HEK293 (cell line): ENCODE measurements around the gene FOXN1.

Source experiments
- CTCF ChIA-PET: fragments of 350-600 bp; formaldehyde crosslinking; extraction: SDS; loops from one replicate; lab custom pipeline; 2021; ENCODE audit warnings: antibody characterized with exemption; lab: Yijun Ruan, JAX
- POLR2A ChIA-PET: fragments of 300-600 bp; formaldehyde crosslinking; extraction: SDS; loops from one replicate; lab custom pipeline; 2020; ENCODE audit warnings: antibody characterized with exemption, inconsistent platforms; lab: Yijun Ruan, JAX
- H3K27ac ChIP-seq: fragments of 200-500 bp; sonication (Bioruptor generic); 2 replicates; pipeline ENCODE4 v1.5.1; 2014; ENCODE audit warnings: low read depth, low read length, control low read depth, inconsistent platforms; ENCODE audit errors: extremely low read depth
- H3K36me3 ChIP-seq, 2 experiments: fragments of 200-500 bp in 1 of 2; sonication (Bioruptor generic) in 1 of 2; 1 replicate in 1 of 2; 2 replicates in 1 of 2; pipeline ENCODE4 v1.5.1; 2014 to 2017; ENCODE audit warnings: inconsistent platforms in 2 of 2, low read length in 2 of 2; ENCODE audit not compliant: control insufficient read depth in 2 of 2, insufficient read depth in 1 of 2
- H3K4me1 ChIP-seq: fragments of 200-500 bp; sonication (Bioruptor generic); 2 replicates; pipeline ENCODE4 v1.5.1; 2014; ENCODE audit warnings: mild to moderate bottlenecking, low read length, inconsistent platforms; ENCODE audit not compliant: control insufficient read depth, insufficient read depth
- H3K4me3 ChIP-seq: 2 replicates; pipeline ENCODE4 v1.5.1; 2011; ENCODE audit warnings: low read depth, mild to moderate bottlenecking, control low read depth, low read length, moderate library complexity
- H3K9me3 ChIP-seq: fragments of 200-500 bp; sonication (Bioruptor generic); 2 replicates; pipeline ENCODE4 v1.5.1; 2014; ENCODE audit warnings: low read depth, low read length, inconsistent platforms; ENCODE audit not compliant: control insufficient read depth, insufficient read depth
- FEZF1 ChIP-seq: fragments of 450-650 bp; formaldehyde crosslinking; IDR thresholded peaks from 2 replicates; pipeline ENCODE4 v1.5.1; 2016; ENCODE audit warnings: missing biosample characterization, missing genetic modification characterization
- KLF7 ChIP-seq: fragments of 450-650 bp; formaldehyde crosslinking; IDR thresholded peaks from 2 replicates; pipeline ENCODE4 v1.5.1; 2016; ENCODE audit warnings: missing biosample characterization, missing genetic modification characterization, borderline replicate concordance
- KLF8 ChIP-seq: fragments of 450-650 bp; formaldehyde crosslinking; IDR thresholded peaks from 2 replicates; pipeline ENCODE4 v1.5.1; 2016; ENCODE audit warnings: missing biosample characterization, missing genetic modification characterization
- MZF1 ChIP-seq: fragments of 450-650 bp; formaldehyde crosslinking; IDR thresholded peaks from 2 replicates; pipeline ENCODE4 v1.5.1; 2017; ENCODE audit warnings: missing biosample characterization, missing genetic modification characterization, borderline replicate concordance
- WT1 ChIP-seq: fragments of 450-650 bp; formaldehyde crosslinking; IDR thresholded peaks from 2 replicates; pipeline ENCODE4 v1.5.1; 2016; ENCODE audit warnings: missing biosample characterization, missing genetic modification characterization
- ZBTB48 ChIP-seq: fragments of 450-650 bp; formaldehyde crosslinking; IDR thresholded peaks from 2 replicates; pipeline ENCODE4 v1.5.1; 2016; ENCODE audit warnings: missing biosample characterization, missing genetic modification characterization
- ZIC2 ChIP-seq: fragments of 450-650 bp; formaldehyde crosslinking; IDR thresholded peaks from 2 replicates; pipeline ENCODE4 v1.5.1; 2016; ENCODE audit warnings: missing biosample characterization, missing genetic modification characterization
- ZNF146 ChIP-seq: fragments of 450-650 bp; formaldehyde crosslinking; IDR thresholded peaks from 2 replicates; pipeline ENCODE4 v1.5.1; 2016; ENCODE audit warnings: missing biosample characterization, missing genetic modification characterization
- ZNF157 ChIP-seq: fragments of 450-650 bp; formaldehyde crosslinking; IDR thresholded peaks from 2 replicates; pipeline ENCODE4 v1.5.1; 2016; ENCODE audit warnings: missing biosample characterization, missing genetic modification characterization
- ZNF169 ChIP-seq: fragments of 450-650 bp; formaldehyde crosslinking; IDR thresholded peaks from 2 replicates; pipeline ENCODE4 v1.5.1; 2016; ENCODE audit warnings: missing biosample characterization, missing genetic modification characterization
- ZNF202 ChIP-seq: fragments of 450-650 bp; formaldehyde crosslinking; IDR thresholded peaks from 2 replicates; pipeline ENCODE4 v1.5.1; 2016; ENCODE audit warnings: missing biosample characterization, missing genetic modification characterization, borderline replicate concordance
- ZNF335 ChIP-seq: fragments of 450-650 bp; formaldehyde crosslinking; conservative IDR thresholded peaks from 2 replicates; pipeline ENCODE4 v1.5.1; 2016; ENCODE audit warnings: missing biosample characterization, missing genetic modification characterization
- ZNF549 ChIP-seq: fragments of 450-650 bp; IDR thresholded peaks from 2 replicates; pipeline ENCODE4 v1.5.1; 2018; ENCODE audit warnings: missing biosample characterization, missing genetic modification characterization, mild to moderate bottlenecking, inconsistent platforms, moderate library complexity
- ZNF561 ChIP-seq: fragments of 450-650 bp; IDR thresholded peaks from 2 replicates; pipeline ENCODE4 v1.5.1; 2018; ENCODE audit warnings: missing biosample characterization, missing genetic modification characterization, borderline replicate concordance
- ZNF624 ChIP-seq: fragments of 450-650 bp; formaldehyde crosslinking; IDR thresholded peaks from 2 replicates; pipeline ENCODE4 v1.5.1; 2017; ENCODE audit warnings: missing biosample characterization, missing genetic modification characterization
- ZNF658 ChIP-seq: fragments of 450-650 bp; formaldehyde crosslinking; IDR thresholded peaks from 2 replicates; pipeline ENCODE4; 2016; ENCODE audit warnings: missing biosample characterization, missing genetic modification characterization
- ZNF664 ChIP-seq: fragments of 450-650 bp; formaldehyde crosslinking; IDR thresholded peaks from 2 replicates; pipeline ENCODE4 v1.5.1; 2016; ENCODE audit warnings: missing biosample characterization, missing genetic modification characterization
- ZNF704 ChIP-seq: fragments of 450-650 bp; formaldehyde crosslinking; IDR thresholded peaks from 2 replicates; pipeline ENCODE4 v1.5.1; 2016; ENCODE audit warnings: missing biosample characterization, missing genetic modification characterization
- ZNF707 ChIP-seq: fragments of 450-650 bp; formaldehyde crosslinking; IDR thresholded peaks from 2 replicates; pipeline ENCODE4 v1.5.1; 2016; ENCODE audit warnings: missing biosample characterization, missing genetic modification characterization
- ZNF747 ChIP-seq: fragments of 450-650 bp; formaldehyde crosslinking; IDR thresholded peaks from 2 replicates; pipeline ENCODE4 v1.5.1; 2016; ENCODE audit warnings: missing biosample characterization, missing genetic modification characterization
- ZNF76 ChIP-seq: fragments of 450-650 bp; formaldehyde crosslinking; IDR thresholded peaks from 2 replicates; pipeline ENCODE4; 2016; ENCODE audit warnings: low read depth, missing biosample characterization, missing genetic modification characterization, borderline replicate concordance
- ZNF785 ChIP-seq: fragments of 450-650 bp; formaldehyde crosslinking; IDR thresholded peaks from 2 replicates; pipeline ENCODE4 v1.5.1; 2016; ENCODE audit warnings: missing biosample characterization, missing genetic modification characterization
- TF ChIP-seq, protein P1 (sequence below): fragments of 450-650 bp; formaldehyde crosslinking; IDR thresholded peaks from 2 replicates; pipeline ENCODE4 v1.5.0; 2017; ENCODE audit warnings: missing biosample characterization, missing genetic modification characterization, borderline replicate concordance

The FOXN1 gene

DNA sequence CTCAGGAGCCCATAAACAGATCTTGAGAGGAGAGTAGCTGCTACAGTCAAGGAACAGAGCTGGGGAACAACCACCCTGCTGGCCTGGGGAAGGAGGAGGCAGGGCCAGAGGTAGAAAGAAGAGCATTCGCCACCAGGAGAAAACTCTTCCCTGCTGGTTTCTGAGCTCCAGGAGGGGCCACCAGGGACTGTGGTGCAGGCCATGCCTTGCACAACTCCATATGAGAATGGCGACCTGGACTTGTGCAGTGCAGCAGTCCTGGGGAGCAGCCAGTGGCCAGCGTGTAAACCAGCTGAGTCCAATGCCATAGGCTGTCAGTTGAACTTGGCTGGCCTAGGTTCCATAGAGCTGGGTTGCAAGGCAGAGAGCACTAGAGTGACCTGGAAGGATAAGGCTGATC is 21.1 kb upstream of the FOXN1 start:
- TF ChIP-seq ZIC2 (peak; percentile 88), ZNF157 (tag by site-specific recombination) (no peak), MZF1 (tag by site-specific recombination) (0 out of 2 replicates have a peak, but pooled peaks have one; percentile 48)
- POLR2A ChIA-PET, result no interaction called here
- no peaks in the 10 kb centered on the region for H3K9me3 ChIP-seq
- no peaks in the 10 kb centered on the region for H3K36me3 ChIP-seq
- no peak overlapping the region for H3K4me3 ChIP-seq
- peaks cover 4% of the 10 kb centered on the region; the same call in 1 of the 2 replicates for H3K4me1 ChIP-seq
- CTCF ChIA-PET, result interaction anchor here (0.7 to 3.7 kb wide), 8 partner anchors 9 to 158 kb away, joined by 3 to 20 read pairs (median 4); no protein-coding TSS in a partner anchor
- H3K27ac ChIP-seq, result no peak overlapping the region

DNA sequence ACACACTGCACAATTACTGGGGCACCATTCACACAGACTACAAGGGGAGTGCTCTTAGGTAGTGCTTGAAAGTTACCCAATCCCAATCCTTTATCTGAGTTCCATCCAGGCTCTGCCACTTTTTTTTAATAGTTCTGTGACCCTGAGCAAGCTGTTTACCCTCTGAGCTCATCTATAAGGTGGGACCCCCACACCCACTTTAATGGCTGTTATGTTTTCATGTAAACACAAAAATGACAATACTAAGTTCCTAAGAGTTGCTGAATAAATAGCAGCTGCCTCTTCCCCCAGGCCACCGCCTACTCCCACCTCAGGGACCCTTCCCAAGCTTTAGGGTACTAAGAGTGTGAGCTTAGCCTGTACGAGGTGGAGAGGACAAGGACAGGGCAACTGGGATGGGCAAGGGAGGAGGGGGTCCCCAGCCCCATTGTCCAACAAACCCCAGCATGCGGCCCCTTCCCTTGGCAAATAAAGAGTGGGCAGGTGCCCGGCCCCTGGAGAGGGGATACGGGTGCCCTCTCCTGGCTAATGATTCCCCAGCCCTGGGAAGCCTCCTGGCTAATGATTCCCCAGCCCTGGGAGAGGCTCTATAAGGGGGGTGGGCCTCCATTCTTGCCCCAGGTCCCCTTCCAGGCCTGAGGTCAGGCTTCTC is 18.1 kb upstream of the FOXN1 start:
- TF ChIP-seq ZBTB48 (tag by site-specific recombination), result no peak
- TF ChIP-seq ZNF202 (tag by site-specific recombination), result no peak
- no peak for TF ChIP-seq ZNF664 (tag by site-specific recombination)
- no peak for TF ChIP-seq ZNF549 (tag by site-specific recombination)
- no peak for TF ChIP-seq KLF7 (tag by site-specific recombination)
- TF ChIP-seq, protein P1, sequence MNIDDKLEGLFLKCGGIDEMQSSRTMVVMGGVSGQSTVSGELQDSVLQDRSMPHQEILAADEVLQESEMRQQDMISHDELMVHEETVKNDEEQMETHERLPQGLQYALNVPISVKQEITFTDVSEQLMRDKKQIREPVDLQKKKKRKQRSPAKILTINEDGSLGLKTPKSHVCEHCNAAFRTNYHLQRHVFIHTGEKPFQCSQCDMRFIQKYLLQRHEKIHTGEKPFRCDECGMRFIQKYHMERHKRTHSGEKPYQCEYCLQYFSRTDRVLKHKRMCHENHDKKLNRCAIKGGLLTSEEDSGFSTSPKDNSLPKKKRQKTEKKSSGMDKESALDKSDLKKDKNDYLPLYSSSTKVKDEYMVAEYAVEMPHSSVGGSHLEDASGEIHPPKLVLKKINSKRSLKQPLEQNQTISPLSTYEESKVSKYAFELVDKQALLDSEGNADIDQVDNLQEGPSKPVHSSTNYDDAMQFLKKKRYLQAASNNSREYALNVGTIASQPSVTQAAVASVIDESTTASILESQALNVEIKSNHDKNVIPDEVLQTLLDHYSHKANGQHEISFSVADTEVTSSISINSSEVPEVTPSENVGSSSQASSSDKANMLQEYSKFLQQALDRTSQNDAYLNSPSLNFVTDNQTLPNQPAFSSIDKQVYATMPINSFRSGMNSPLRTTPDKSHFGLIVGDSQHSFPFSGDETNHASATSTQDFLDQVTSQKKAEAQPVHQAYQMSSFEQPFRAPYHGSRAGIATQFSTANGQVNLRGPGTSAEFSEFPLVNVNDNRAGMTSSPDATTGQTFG, result no peak
- TF ChIP-seq ZNF335 (tag by site-specific recombination), result no peak
- TF ChIP-seq ZNF146, result no peak
- no peak for TF ChIP-seq ZNF561
- TF ChIP-seq ZNF747 (tag by site-specific recombination), result no peak
- TF ChIP-seq WT1, result no peak
- TF ChIP-seq ZNF76, result no peak
- no peak for TF ChIP-seq ZNF169 (tag by site-specific recombination)
- TF ChIP-seq ZNF704 (tag by site-specific recombination), result no peak
- no peak for TF ChIP-seq ZNF707
- TF ChIP-seq ZNF785 (tag by site-specific recombination), result no peak
- no peak for TF ChIP-seq KLF8 (tag by site-specific recombination)
- no peak for TF ChIP-seq ZNF624 (tag by site-specific recombination)
- no peak for TF ChIP-seq ZNF658
- TF ChIP-seq FEZF1 (tag by site-specific recombination), result no peak
- TF ChIP-seq, all 188 proteins: peak for 0
- H3K9me3 ChIP-seq, result no peaks in the 10 kb centered on the region
- POLR2A ChIA-PET, result interaction anchor here (0.7 kb wide), 1 partner anchor 15 kb away, joined by 3 read pairs; no protein-coding TSS in a partner anchor
- CTCF ChIA-PET, result interaction anchor here (0.6 to 3.6 kb wide), 5 partner anchors 9 to 120 kb away, joined by 3 to 20 read pairs (median 3); no protein-coding TSS in a partner anchor
- no peaks in the 10 kb centered on the region for H3K36me3 ChIP-seq
- no peak overlapping the region for H3K4me3 ChIP-seq
- H3K4me1 ChIP-seq, result no peaks in the 10 kb centered on the region
- H3K27ac ChIP-seq, result no peak overlapping the region
